GM13976 (cell line): Measurements from ENCODE around the gene RBM15B.

Source experiments
- DNase-seq: peaks from one replicate; pipeline ENCODE4 v3.0.0; 2012; ENCODE audit warnings: low spot score
- CTCF ChIP-seq: IDR thresholded peaks from 2 replicates; pipeline ENCODE4 v1.5.1; 2012; ENCODE audit warnings: borderline replicate concordance, mild to moderate bottlenecking; ENCODE audit not compliant: insufficient read depth; ENCODE audit errors: extremely low read depth, missing control alignments, control extremely low read depth
- in situ Hi-C: fragments of 300-500 bp; cut with MboI; formaldehyde crosslinking; loops from one replicate; pipeline ENCODE4 v1.12.0; 2022; ENCODE audit warnings: low sequenced_read_pairs, mixed read lengths, inconsistent platforms; ENCODE audit not compliant: unreplicated experiment

The RBM15B gene

GRCh38 chr3:51381333-51381705 is 9.8 kb upstream of the RBM15B start:
- DNase-seq, result no peak
- TF ChIP-seq CTCF, result no peak
- in situ Hi-C loops, result no loop called here

GRCh38 chr3:51382076-51382745 is 8.9 kb upstream of the RBM15B start:
- TF ChIP-seq CTCF, result no peak
- in situ Hi-C loops, result no loop called here
- no peak for DNase-seq

GRCh38 chr3:51382947-51383578 is 8.0 kb upstream of the RBM15B start:
- DNase-seq, result no peak
- TF ChIP-seq CTCF, result no peak
- in situ Hi-C loops, result no loop called here

GRCh38 chr3:51384055-51384725 is 6.9 kb upstream of the RBM15B start:
- in situ Hi-C loops, result no loop called here
- no peak for TF ChIP-seq CTCF
- peak; percentile 60 for DNase-seq

- in situ Hi-C loops, result no loop called here
- no peak for TF ChIP-seq CTCF
- DNase-seq, result peak; percentile 100
Measured at GRCh38 chr3:51384726-51385473, 6.2 kb upstream of the RBM15B start, which contains the start of gene MANF. TSS of gene MANF (plus strand) at chr3:51385291. CDS start at chr3:51385343, 52 bp downstream.

GRCh38 chr3:51385621-51386091 is 5.4 kb upstream of the RBM15B start:
- TF ChIP-seq CTCF, result no peak
- in situ Hi-C loops, result no loop called here
- no peak for DNase-seq
